Measurements from ENCODE around the gene RAB1B. TPM values are rescaled to one million over a fixed set of nuclear protein-coding genes. Genes with fewer than 3 reads are reported as not detected.
"Not testable (repeated sequence)": the region's sequence is repeated elsewhere in the genome, so short reads cannot be mapped to it uniquely, and the experiment has no call there.

RAB1B gene
- total and polyA plus RNA-seq, 4 donors, result 78.6 to 203 (median 168) TPM

- no peaks in the 10 kb centered on the region for H3K9me3 ChIP-seq (ENCODE audit: control insufficient read depth in 4 of 4, insufficient read depth in 3 of 4, low read length in 3 of 4)
- no peak for ATAC-seq (ENCODE audit: insufficient read depth, low FRiP score)
- no peaks in the 10 kb centered on the region for H3K36me3 ChIP-seq (ENCODE audit: control insufficient read depth in 4 of 4, insufficient read depth in 4 of 4, low read length in 4 of 4)
- no peak overlapping the region for H3K27ac ChIP-seq (ENCODE audit: low read depth in 1 of 2, low read length in 1 of 2)
- peaks cover 0 to 3% (median 0%) of the 10 kb centered on the region in 3 donors for H3K27me3 ChIP-seq (ENCODE audit: control insufficient read depth in 3 of 3, insufficient read depth in 3 of 3, low read length in 2 of 3)
- H3K4me1 ChIP-seq (ENCODE audit: control insufficient read depth in 5 of 5, insufficient read depth in 5 of 5, low read length in 5 of 5), result no peaks in the 10 kb centered on the region
- H3K4me3 ChIP-seq, result no peak overlapping the region
- H3K9ac ChIP-seq (ENCODE audit: insufficient read depth in 1 of 2, low read length in 2 of 2), result no peak overlapping the region
- WGBS, 2 donors, result 88 to 91% methylated on average over 12 of the region's 12 CpGs
- TF ChIP-seq, protein P1, sequence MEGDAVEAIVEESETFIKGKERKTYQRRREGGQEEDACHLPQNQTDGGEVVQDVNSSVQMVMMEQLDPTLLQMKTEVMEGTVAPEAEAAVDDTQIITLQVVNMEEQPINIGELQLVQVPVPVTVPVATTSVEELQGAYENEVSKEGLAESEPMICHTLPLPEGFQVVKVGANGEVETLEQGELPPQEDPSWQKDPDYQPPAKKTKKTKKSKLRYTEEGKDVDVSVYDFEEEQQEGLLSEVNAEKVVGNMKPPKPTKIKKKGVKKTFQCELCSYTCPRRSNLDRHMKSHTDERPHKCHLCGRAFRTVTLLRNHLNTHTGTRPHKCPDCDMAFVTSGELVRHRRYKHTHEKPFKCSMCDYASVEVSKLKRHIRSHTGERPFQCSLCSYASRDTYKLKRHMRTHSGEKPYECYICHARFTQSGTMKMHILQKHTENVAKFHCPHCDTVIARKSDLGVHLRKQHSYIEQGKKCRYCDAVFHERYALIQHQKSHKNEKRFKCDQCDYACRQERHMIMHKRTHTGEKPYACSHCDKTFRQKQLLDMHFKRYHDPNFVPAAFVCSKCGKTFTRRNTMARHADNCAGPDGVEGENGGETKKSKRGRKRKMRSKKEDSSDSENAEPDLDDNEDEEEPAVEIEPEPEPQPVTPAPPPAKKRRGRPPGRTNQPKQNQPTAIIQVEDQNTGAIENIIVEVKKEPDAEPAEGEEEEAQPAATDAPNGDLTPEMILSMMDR (IDR thresholded peaks at IDR 0.05; ENCODE audit: control extremely low read depth, extremely low read depth), result no peak
- DNase-seq, result no peak
These were observed 34.2 kb downstream of the RAB1B start for GRCh38 chr11:66302656-66303055.

DNA sequence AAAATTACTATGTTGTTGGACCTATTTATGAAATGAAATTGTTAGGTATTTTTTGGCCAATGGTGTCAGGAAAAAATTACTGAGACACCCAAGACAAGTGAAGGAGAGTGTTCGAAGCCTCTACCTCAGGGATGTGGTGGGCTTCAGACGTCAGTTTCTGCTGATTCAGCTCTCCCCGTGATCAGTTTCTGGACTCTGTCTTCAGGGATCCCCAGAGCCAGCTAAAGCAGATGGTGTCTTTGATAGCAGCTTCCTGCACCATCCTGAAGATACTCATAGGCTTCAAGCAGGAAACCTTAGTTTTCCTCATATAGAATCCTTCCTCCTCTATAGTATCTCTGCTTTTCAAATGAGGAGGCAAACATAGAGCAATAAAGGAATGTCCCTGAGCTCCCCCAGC is 41.0 kb downstream of the RAB1B start:
- WGBS, 2 donors, result 50 to 51% methylated on average over 3 of the region's 3 CpGs
- TF ChIP-seq, protein P1 (IDR thresholded peaks at IDR 0.05; ENCODE audit: control extremely low read depth, extremely low read depth), result no peak
- H3K27me3 ChIP-seq (ENCODE audit: control insufficient read depth in 3 of 3, insufficient read depth in 3 of 3, low read length in 2 of 3), result peaks cover 0 to 3% (median 0%) of the 10 kb centered on the region in 3 donors
- H3K27ac ChIP-seq (ENCODE audit: low read depth in 1 of 2, low read length in 1 of 2), result no peak overlapping the region
- no peak overlapping the region for H3K9ac ChIP-seq (ENCODE audit: insufficient read depth in 1 of 2, low read length in 2 of 2)
- ATAC-seq (ENCODE audit: insufficient read depth, low FRiP score) (no peak), DNase-seq (no peak)
- H3K4me1 ChIP-seq (ENCODE audit: control insufficient read depth in 5 of 5, insufficient read depth in 5 of 5, low read length in 5 of 5), result peaks cover 0 to 12% (median 0%) of the 10 kb centered on the region in 5 donors
- no peak overlapping the region for H3K4me3 ChIP-seq
- H3K9me3 ChIP-seq (ENCODE audit: control insufficient read depth in 4 of 4, insufficient read depth in 3 of 4, low read length in 3 of 4), result no peaks in the 10 kb centered on the region
- H3K36me3 ChIP-seq (ENCODE audit: control insufficient read depth in 4 of 4, insufficient read depth in 4 of 4, low read length in 4 of 4), result no peaks in the 10 kb centered on the region

DNA sequence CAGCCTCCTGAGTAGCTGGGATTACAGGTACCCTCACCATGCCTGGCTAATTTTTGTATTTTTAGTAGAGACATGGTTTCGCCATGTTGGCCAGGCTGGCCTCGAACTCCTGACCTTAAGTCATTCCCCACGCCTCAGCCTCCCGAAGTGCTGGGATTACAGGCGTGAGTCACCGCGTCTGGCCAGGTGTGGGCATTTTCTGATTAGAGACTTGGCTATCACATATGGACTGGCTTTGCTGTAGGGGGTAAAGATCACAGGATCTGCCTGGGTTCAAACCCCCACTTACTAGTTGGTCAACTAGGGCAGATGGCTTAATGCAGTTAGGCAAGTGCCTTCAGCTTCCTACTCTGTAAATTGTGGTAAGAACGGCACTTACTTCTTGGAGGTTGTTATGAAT is 41.9 kb downstream of the RAB1B start:
- peaks cover 0 to 20% (median 0%) of the 10 kb centered on the region in 5 donors for H3K4me1 ChIP-seq (ENCODE audit: control insufficient read depth in 5 of 5, insufficient read depth in 5 of 5, low read length in 5 of 5)
- 87 to 89% methylated on average over 8 of the region's 8 CpGs for WGBS, 2 donors
- DNase-seq (no peak), ATAC-seq (ENCODE audit: insufficient read depth, low FRiP score) (no peak)
- no peaks in the 10 kb centered on the region for H3K9me3 ChIP-seq (ENCODE audit: control insufficient read depth in 4 of 4, insufficient read depth in 3 of 4, low read length in 3 of 4)
- H3K9ac ChIP-seq (ENCODE audit: insufficient read depth in 1 of 2, low read length in 2 of 2), result no peak overlapping the region
- TF ChIP-seq, protein P1 (IDR thresholded peaks at IDR 0.05; ENCODE audit: control extremely low read depth, extremely low read depth), result no peak
- H3K27ac ChIP-seq (ENCODE audit: low read depth in 1 of 2, low read length in 1 of 2), result no peak overlapping the region
- H3K4me3 ChIP-seq, result no peak overlapping the region
- H3K36me3 ChIP-seq (ENCODE audit: control insufficient read depth in 4 of 4, insufficient read depth in 4 of 4, low read length in 4 of 4), result no peaks in the 10 kb centered on the region
- peaks cover 0 to 3% (median 0%) of the 10 kb centered on the region in 3 donors for H3K27me3 ChIP-seq (ENCODE audit: control insufficient read depth in 3 of 3, insufficient read depth in 3 of 3, low read length in 2 of 3)

GRCh38 chr11:66310803-66311440 is 42.5 kb downstream of the RAB1B start:
- H3K9me3 ChIP-seq (ENCODE audit: control insufficient read depth in 4 of 4, insufficient read depth in 3 of 4, low read length in 3 of 4); H3K4me3 ChIP-seq; ATAC-seq (ENCODE audit: insufficient read depth, low FRiP score); H3K27me3 ChIP-seq (ENCODE audit: control insufficient read depth in 3 of 3, insufficient read depth in 3 of 3, low read length in 2 of 3); H3K9ac ChIP-seq (ENCODE audit: insufficient read depth in 1 of 2, low read length in 2 of 2); DNase-seq; H3K27ac ChIP-seq (ENCODE audit: low read depth in 1 of 2, low read length in 1 of 2); H3K36me3 ChIP-seq (ENCODE audit: control insufficient read depth in 4 of 4, insufficient read depth in 4 of 4, low read length in 4 of 4): not testable (repeated sequence)
- WGBS, 2 donors, result 87 to 88% methylated on average over 18 of the region's 18 CpGs
- H3K4me1 ChIP-seq (ENCODE audit: control insufficient read depth in 5 of 5, insufficient read depth in 5 of 5, low read length in 5 of 5), result peaks cover 0 to 23% (median 0%) of the 10 kb centered on the region in 5 donors
